Hepatic stellate cell (primary cell): Measurements from ENCODE around the gene ADARB2.

Source experiments
- DNase-seq: peaks from one replicate; pipeline ENCODE4 v3.0.0; 2011; ENCODE audit warnings: low spot score

The ADARB2 gene

DNA sequence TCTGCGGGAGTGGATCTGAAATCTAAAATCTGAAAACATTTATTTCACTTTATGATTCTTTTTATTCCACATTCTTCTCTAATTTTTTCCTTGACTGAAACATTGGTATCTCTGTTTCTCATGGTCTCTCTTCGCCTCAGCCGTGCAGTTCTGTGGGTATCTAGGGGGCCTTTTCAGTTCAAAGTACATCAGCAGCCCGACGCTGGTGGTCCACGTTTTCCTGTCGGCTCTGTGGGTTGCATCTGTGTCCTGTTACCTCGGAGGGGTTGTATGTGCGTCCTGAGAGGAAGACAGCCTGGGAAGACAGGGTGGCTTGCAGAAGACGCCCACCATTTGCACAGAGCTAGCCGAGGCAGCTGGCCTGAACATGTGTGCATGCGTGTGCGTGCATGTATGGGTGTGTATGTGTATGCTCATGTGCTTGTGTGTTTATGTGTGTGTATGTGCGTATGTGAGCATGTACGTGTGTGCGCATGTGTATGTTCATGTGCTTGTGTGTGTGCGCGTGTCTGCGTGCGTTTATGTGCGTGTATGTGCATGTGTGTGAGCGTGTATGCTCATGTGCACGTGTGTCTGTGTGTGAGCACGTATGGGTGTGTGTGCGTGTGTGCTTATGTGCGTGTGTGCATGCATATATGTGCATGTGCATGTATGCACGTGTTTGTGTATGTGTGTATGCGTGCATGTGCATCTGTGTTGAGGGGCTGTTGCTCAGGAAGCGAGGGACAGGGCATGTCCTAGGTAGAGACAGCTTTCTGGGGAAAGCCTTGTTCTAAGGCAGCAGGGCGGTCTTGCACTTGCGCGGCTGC lies 211.8 kb downstream of the ADARB2 start:
- no peak for DNase-seq

- DNase-seq = no peak
Observed at GRCh38 chr10:1524540-1524939, 212.8 kb downstream of the ADARB2 start.

GRCh38 chr10:1523221-1523620 lies 214.1 kb downstream of the ADARB2 start:
- no peak for DNase-seq

GRCh38 chr10:1522237-1522636 lies 215.1 kb downstream of the ADARB2 start:
- DNase-seq = no peak

GRCh38 chr10:1521741-1522140 lies 215.6 kb downstream of the ADARB2 start:
- no peak for DNase-seq

DNA sequence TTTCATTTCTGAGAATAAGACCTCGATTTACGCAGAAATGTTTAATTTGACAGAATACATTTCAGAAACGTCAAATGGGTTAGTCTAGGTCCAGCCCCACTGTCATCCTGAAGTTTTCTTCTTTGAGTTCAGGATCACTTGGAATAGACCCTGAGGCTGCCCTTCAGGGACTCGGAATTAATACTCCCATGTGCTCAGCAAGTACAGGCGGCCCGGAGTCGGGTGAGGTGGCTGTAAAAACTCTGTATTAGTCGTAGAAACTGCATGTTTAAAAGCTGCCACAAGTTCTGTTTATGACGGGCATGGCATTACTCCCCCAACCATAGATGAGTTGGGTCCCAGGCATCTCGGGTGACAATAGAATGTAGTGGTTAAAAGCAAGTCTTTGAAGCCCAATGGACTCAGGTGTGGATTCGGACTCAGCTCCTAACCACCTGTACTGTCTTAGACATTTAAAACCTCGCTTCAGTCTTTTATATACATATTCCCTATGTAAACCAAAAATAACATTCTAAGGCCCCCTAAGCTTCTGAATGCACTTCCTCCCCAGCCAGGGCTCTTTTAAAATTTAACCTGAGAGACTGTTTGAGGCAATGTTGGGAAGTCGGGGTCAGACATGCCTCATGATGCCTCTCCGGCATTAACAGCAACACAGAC lies 216.3 kb downstream of the ADARB2 start:
- DNase-seq = no peak

DNA sequence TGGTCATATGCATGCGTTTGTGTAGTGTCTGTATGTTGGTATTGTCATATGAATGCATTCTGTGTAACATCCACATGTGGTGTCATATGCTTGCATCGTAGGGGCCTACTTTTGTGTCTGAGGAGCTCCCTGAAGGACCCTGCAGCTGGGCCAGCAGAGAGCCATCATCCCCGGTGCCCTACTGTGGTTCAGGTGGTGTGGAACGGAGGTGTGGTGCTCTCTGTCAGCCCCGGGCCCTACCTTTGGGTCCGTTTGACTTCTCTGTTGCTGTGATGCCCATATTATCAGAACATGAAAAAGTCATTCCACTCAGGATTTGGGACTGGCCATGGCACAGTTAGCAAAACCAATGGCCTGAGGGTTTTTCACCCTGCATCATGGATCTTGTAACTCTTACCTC lies 217.9 kb downstream of the ADARB2 start:
- no peak for DNase-seq

DNA sequence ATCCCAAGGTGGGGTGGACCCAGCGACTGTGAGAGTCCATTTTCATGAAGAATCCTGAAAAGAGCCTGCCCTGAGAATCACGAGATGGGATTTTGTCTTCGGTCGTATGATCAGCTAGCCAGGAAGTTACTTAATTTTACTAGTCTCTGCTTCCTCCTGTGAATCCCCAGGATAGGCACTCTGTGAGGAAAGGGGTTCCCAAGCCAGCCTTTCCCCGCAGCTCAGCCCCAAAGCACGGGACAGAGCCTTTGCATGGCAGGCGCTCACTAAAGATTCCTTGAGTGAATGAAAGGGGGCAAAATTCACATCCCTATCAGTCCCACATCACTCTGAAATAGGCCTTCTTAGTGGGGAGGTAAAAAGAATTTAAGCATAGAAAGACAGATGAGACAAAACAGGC lies 219.6 kb downstream of the ADARB2 start:
- no peak for DNase-seq

DNA sequence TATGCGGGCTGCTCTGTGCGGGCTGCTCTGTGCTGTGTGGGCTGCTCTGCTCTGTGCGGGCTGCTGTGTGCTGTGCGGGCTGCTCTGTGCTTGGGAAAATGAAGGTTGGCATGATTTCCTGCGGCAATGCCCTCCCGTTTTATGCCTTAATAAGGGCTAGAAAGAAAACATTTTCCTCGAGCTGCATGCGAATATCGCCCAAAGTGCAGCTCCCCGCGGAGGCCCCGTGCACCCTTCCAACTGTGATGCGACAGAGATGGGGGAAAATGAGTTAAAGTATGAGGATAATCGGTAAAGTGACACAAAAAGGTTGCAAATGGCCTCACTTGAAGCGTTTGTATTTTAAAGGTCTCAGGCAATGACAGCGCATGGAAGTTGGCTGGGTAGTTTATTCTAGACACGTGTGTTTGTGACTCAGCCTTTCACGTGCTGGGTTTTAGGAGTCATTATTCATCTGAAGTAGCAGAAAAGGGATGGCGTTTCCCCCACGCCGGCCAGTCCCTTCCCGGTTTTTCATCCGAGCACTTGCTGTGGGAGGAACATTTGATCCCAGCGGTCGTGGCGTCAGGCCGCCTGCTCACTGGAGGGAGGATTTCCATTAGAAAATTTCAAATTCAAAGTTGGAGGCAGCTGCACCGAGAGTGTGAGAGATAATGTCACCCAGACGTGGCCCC lies 220.7 kb downstream of the ADARB2 start:
- no peak for DNase-seq

- no peak for DNase-seq
Observed at GRCh38 chr10:1515780-1516491, 221.4 kb downstream of the ADARB2 start.

GRCh38 chr10:1515121-1515779 lies 222.1 kb downstream of the ADARB2 start:
- no peak for DNase-seq

GRCh38 chr10:1514681-1515080 lies 222.6 kb downstream of the ADARB2 start:
- DNase-seq = no peak

- no peak for DNase-seq
Observed at GRCh38 chr10:1513221-1513620, 224.1 kb downstream of the ADARB2 start.

DNA sequence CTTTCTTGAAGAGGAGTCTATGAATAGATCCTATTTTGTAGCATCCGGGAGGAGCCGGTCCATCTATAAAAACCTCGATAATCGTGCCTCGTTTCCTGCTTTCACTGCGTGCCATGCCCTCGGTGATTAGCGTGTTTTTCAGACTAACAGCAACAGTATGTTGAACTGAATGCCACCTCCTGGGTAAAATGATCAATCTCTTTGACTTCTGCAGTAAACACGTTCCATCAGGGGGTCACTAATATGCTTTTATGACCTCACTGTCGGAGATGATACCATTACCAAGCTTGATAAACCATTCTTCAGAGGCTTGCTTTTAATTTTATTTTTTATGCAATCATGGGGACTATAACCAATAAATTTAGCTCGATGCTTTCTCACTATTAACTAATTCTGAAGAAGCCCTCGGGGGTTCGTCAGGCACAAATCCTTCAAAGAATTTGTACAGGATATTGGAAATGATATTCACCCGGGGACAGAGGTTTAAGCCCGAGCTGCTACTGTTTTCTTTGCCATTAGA lies 228.3 kb downstream of the ADARB2 start:
- DNase-seq = no peak

GRCh38 chr10:1508096-1508495 lies 229.2 kb downstream of the ADARB2 start:
- no peak for DNase-seq

GRCh38 chr10:1507436-1507835 lies 229.9 kb downstream of the ADARB2 start:
- DNase-seq = no peak

GRCh38 chr10:1504940-1505339 lies 232.4 kb downstream of the ADARB2 start:
- DNase-seq = no peak

- DNase-seq = no peak
Observed at GRCh38 chr10:1504286-1504685, 233.0 kb downstream of the ADARB2 start.

DNA sequence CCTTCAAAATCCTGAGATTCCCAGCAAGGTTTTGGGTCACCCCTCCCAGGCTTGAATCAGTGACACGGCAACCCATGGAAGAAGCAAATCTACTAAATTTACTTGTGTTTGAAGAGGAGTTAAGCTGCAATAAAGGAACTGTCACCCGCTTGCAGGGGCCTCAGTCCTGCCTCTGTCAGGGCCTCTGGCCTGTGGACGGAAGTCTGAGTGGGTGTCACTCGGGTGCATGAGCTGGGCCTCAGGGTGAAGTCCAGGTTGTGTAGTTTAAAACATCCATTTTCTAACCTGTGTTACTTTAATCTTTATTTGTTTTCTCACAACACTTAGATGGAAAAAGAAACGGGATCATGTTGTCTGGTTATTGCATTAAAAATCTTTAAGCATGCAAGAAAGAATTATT lies 234.9 kb downstream of the ADARB2 start:
- no peak for DNase-seq

- DNase-seq = no peak
Observed at GRCh38 chr10:1499359-1499957, 237.9 kb downstream of the ADARB2 start.

DNA sequence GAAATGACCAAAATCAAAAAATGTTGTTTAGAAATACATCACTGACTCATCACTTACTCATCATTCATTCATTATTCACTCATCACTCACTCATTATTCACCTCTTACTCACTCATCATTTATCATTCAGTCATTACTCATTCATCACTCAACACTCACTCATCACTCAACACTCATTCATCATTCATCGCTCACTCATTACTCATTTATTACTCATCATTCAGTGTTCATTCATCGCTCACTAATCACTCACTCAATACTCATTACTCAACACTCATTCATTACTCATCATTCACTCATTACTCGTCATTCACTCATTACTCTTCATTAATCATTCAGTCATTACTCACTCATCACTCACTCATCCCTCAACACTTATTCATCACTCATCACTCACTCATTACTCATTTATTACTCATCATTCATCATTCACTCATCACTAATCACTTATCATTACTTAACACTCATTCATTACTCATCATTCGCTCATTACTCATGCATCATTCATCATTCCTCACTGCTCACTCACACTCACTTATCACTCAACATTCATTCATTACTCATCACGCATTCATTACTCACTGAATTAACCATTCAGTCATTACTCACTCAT lies 238.5 kb downstream of the ADARB2 start:
- no peak for DNase-seq
